Upper lobe of left lung (tissue), 6 donors: ENCODE data around the gene RAD9B. TPM values are rescaled to one million over a fixed set of nuclear protein-coding genes. Genes with fewer than 3 reads are reported as not detected.

Experiments
- ATAC-seq, 2 donors: fragments of 200-7000 bp; cut with Tn5 transposase; one replicate each; pipeline ENCODE4 v1.9.1; 2022; ENCODE audit warnings: mild to moderate bottlenecking in 2 of 2, moderate library complexity in 2 of 2; ENCODE audit not compliant: low FRiP score in 2 of 2
- DNase-seq, 2 donors: peaks; one replicate each; pipeline ENCODE4 v3.0.0-alpha.2; 2019 to 2020
- H3K27ac ChIP-seq, 4 donors: fragments of 200-600 bp; sonication (generic); one replicate each; pipeline ENCODE4 v1.5.1; 2016 to 2019
- H3K27me3 ChIP-seq, 4 donors: fragments of 200-600 bp; sonication (generic); one replicate each; pipeline ENCODE4 v1.5.1; 2017 to 2019
- H3K36me3 ChIP-seq, 4 donors: fragments of 200-600 bp; sonication (generic); one replicate each; pipeline ENCODE4 v1.5.1; 2016 to 2019
- H3K4me1 ChIP-seq, 4 donors: fragments of 200-600 bp; sonication (generic); one replicate each; pipeline ENCODE4 v1.5.1; 2018 to 2019
- H3K4me3 ChIP-seq, 4 donors: fragments of 200-600 bp; sonication (generic); one replicate each; pipeline ENCODE4 v1.5.1; 2017 to 2019; ENCODE audit warnings: mild to moderate bottlenecking in 2 of 4, moderate library complexity in 1 of 4
- H3K9me3 ChIP-seq, 4 donors: fragments of 200-600 bp; sonication (generic); one replicate each; pipeline ENCODE4 v1.5.1; 2018 to 2019
- CTCF ChIP-seq, 6 experiments: fragments of 450-650 bp in 4 of 6; fragments of 200-600 bp in 2 of 6; sonication (generic) in 2 of 6; IDR thresholded peaks; one replicate each; pipeline ENCODE4 v1.5.1; 2016 to 2019; ENCODE audit warnings: antibody characterized with exemption in 6 of 6
- EP300 ChIP-seq, 4 donors: sonication (generic); formaldehyde crosslinking; IDR thresholded peaks; one replicate each; pipeline ENCODE4 v1.5.1; 2017; ENCODE audit warnings: antibody characterized with exemption in 4 of 4, control low read depth in 2 of 4
- POLR2A ChIP-seq, 4 donors: fragments of 450-650 bp; IDR thresholded peaks; one replicate each; pipeline ENCODE4 v1.5.1; 2016 to 2017; ENCODE audit warnings: antibody characterized with exemption in 4 of 4, mild to moderate bottlenecking in 2 of 4
- POLR2AphosphoS5 ChIP-seq, 2 donors: sonication (generic); formaldehyde crosslinking; IDR thresholded peaks; one replicate each; pipeline ENCODE4 v1.5.1; 2017; ENCODE audit warnings: antibody characterized with exemption in 2 of 2
- WGBS, 2 donors: methylation state at CpG; one replicate each; pipeline ENCODE4 v1.1.5; 2017 to 2018; 5-methylcytosine and 5-hydroxymethylcytosine counted together
- total RNA-seq, 6 donors: library from RNA; depleted of rRNA in 4 of 6; stranded (reverse); fragments of >200 nt in 4 of 6; gene quantifications; one replicate each; pipeline versions ENCODE4 v1.1.0 to v1.2.1, GENCODE V29; 2016 to 2021
- donor health status: DM: no; HTN: no; CAD: no; lungs with moderate emphysema.
- donor health status: DM: no; HTN: yes; CAD: no; lungs with severe emphysema.

Gene RAD9B
- total RNA-seq, 6 donors from 2014 or later, result 0.15 to 2.1 (median 0.94) TPM; not detected in 1

- Histone ChIP-seq H3K4me3 (peak overlapping the region in 2 of 4 donors; percentile 93), H3K27ac (peak overlapping the region in 1 of 4 donors; percentile 94), H3K4me1 (peaks cover 18 to 28% (median 21%) of the 10 kb centered on the region in 4 donors), H3K36me3 (peaks cover 0 to 31% (median 11%) of the 10 kb centered on the region in 4 donors), H3K27me3 (no peaks in the 10 kb centered on the region), H3K9me3 (no peaks in the 10 kb centered on the region)
- WGBS, 2 donors, result 56 to 72% methylated on average over 5 of the region's 5 CpGs
- ATAC-seq (no peak), DNase-seq (no peak)
- TF ChIP-seq POLR2A (IDR thresholded peaks at IDR 0.05) (no peak), EP300 (IDR thresholded peaks at IDR 0.05) (no peak), CTCF (IDR thresholded peaks at IDR 0.05) (no peak), POLR2AphosphoS5 (IDR thresholded peaks at IDR 0.05) (no peak)
These were observed 35.3 kb upstream of the RAD9B start for GRCh38 chr12:110466791-110467190.

DNA sequence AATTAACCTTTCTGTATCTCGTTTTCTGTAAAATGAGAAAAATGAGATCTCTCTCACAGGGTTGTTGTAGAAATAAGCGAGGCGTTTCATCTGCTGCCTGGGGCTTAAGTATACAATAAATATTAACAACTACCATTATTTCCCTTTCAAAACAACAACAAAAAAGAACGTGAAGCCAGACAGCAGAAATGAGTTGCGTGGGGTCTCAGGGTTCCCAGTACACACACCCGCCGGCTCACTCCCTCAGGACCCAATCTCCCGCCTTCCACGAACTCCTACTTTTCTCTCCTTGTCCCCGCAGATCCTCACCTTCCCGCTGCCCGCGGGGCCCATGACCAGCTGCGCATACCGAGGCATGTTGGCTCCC is 34.3 kb upstream of the RAD9B start:
- H3K4me1 ChIP-seq, result peaks cover 18 to 28% (median 21%) of the 10 kb centered on the region in 4 donors
- DNase-seq, result no peak
- H3K4me3 ChIP-seq, result peak overlapping the region; percentile 71 to 93 (median 92)
- no peaks in the 10 kb centered on the region for H3K9me3 ChIP-seq
- H3K27ac ChIP-seq, result peak overlapping the region; percentile 87 to 94 (median 90)
- TF ChIP-seq POLR2A (IDR thresholded peaks at IDR 0.05) (peak in 3 of 4 donors; percentile 74 to 87 (median 85)), POLR2AphosphoS5 (IDR thresholded peaks at IDR 0.05) (no peak)
- H3K27me3 ChIP-seq, result no peaks in the 10 kb centered on the region
- H3K36me3 ChIP-seq, result peaks cover 0 to 22% (median 10%) of the 10 kb centered on the region in 4 donors
- 0 to 2% methylated on average over 15 of the region's 15 CpGs for WGBS, 2 donors
- ATAC-seq, result no peak

GRCh38 chr12:110468214-110469048 is 33.7 kb upstream of the RAD9B start, which contains the start of the genes FAM216A and GPN3:
Gene FAM216A (plus strand): TSS chr12:110468845. CDS start chr12:110468876, 31 bp downstream.
Gene GPN3 (minus strand): TSS chr12:110468257. CDS start chr12:110468203, 54 bp downstream.
- DNase-seq, result peak; percentile 93 to 96

GRCh38 chr12:110475426-110475825 is 26.7 kb upstream of the RAD9B start:
- DNase-seq, result no peak
- TF ChIP-seq EP300 (IDR thresholded peaks at IDR 0.05) (no peak), POLR2AphosphoS5 (IDR thresholded peaks at IDR 0.05) (no peak), POLR2A (IDR thresholded peaks at IDR 0.05) (no peak), CTCF (IDR thresholded peaks at IDR 0.05) (no peak)
- Histone ChIP-seq H3K27me3 (no peaks in the 10 kb centered on the region), H3K4me1 (no peaks in the 10 kb centered on the region), H3K27ac (no peak overlapping the region), H3K36me3 (peaks cover 0 to under 1% (median 0%) of the 10 kb centered on the region in 4 donors), H3K9me3 (no peaks in the 10 kb centered on the region), H3K4me3 (no peak overlapping the region)
- 94% methylated on average over 7 of the region's 7 CpGs for WGBS, 2 donors
- no peak for ATAC-seq

More at GRCh38 chr12:110468214-110469048, 33.7 kb upstream of the RAD9B start, which contains the start of the genes FAM216A and GPN3:
- peaks cover 18 to 28% (median 21%) of the 10 kb centered on the region in 4 donors for H3K4me1 ChIP-seq
- H3K4me3 ChIP-seq, result peak within 1 kb of the TSS; percentile 71 to 93 (median 92)
- peaks cover 0 to 18% (median 8%) of the 10 kb centered on the region in 4 donors for H3K36me3 ChIP-seq
- peak; percentile 97 to 98 for ATAC-seq
- TF ChIP-seq EP300 (IDR thresholded peaks at IDR 0.05) (peak in 1 of 4 donors; percentile 81), POLR2AphosphoS5 (IDR thresholded peaks at IDR 0.05) (peak; percentile 89 to 98), CTCF (IDR thresholded peaks at IDR 0.05) (no peak), POLR2A (IDR thresholded peaks at IDR 0.05) (peak in 1 of 4 donors; percentile 7)
- 1 to 2% methylated on average over 42 to 53 of the region's 78 CpGs for WGBS, 2 donors
- H3K27me3 ChIP-seq, result no peaks in the 10 kb centered on the region
- peak within 1 kb of the TSS; percentile 87 to 94 (median 90) for H3K27ac ChIP-seq
- H3K9me3 ChIP-seq, result no peaks in the 10 kb centered on the region

DNA sequence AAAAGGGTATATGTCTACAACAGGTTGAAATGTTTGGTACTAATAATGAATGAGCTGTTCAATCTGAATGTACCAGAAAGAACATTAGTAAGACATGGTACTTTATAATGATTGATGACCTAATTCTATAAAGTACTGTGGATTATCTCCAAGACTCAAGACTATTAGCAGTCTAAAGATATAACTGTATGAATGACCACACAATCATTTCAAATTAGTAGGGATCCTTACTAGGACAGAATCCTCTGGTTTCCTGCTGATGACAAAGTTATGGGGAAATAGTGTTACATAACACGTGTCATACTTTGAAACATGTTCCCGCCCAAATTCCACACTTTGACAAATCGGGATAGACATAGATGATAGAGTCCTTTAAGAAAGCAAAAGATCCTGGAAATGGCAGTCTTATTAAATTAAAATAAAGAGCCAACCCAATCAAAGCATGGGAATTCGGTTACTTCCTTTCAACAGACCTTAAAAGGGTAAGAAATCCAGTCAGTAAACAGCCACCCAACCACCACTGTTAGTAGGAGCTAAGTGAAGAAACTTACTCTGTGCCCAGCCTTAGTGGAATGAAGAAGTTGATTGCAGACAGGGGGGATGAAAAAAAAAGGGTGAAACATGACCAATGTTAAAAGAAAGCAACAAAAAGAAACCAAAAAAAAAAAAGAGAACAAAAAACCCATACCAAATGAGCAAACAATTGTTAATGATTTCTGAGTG is 3.0 kb upstream of the RAD9B start:
- WGBS, 2 donors, result 45 to 48% methylated on average over 4 of the region's 4 CpGs
- DNase-seq (no peak), ATAC-seq (no peak)
- Histone ChIP-seq H3K27me3 (no peaks in the 10 kb centered on the region), H3K36me3 (peaks cover 5 to 27% (median 19%) of the 10 kb centered on the region in 4 donors), H3K4me1 (peaks cover 29 to 39% (median 33%) of the 10 kb centered on the region in 4 donors), H3K9me3 (no peaks in the 10 kb centered on the region), H3K27ac (no peak overlapping the region), H3K4me3 (no peak overlapping the region)
- TF ChIP-seq POLR2A (IDR thresholded peaks at IDR 0.05) (no peak), POLR2AphosphoS5 (IDR thresholded peaks at IDR 0.05) (peak in 1 of 2 donors; percentile 22)
